ENCODE data around the gene ITM2C. TPM values are rescaled to one million over a fixed set of nuclear protein-coding genes. Genes with fewer than 3 reads are reported as not detected.

ITM2C gene
- polyA plus RNA-seq, 1 donor, result 836 TPM

GRCh38 chr2:230871361-230872150, 6.8 kb downstream of the ITM2C start:
- DNase-seq, result no peak

- no peak for DNase-seq
Measured at GRCh38 chr2:230872151-230872967, 7.6 kb downstream of the ITM2C start.

GRCh38 chr2:230872968-230873660, 8.4 kb downstream of the ITM2C start:
- DNase-seq, result no peak

- DNase-seq, result no peak
Measured at GRCh38 chr2:230873661-230874401, 9.1 kb downstream of the ITM2C start.

- no peak for DNase-seq
Measured at GRCh38 chr2:230874456-230874855, 9.7 kb downstream of the ITM2C start.

- DNase-seq, result no peak
Measured at GRCh38 chr2:230874876-230875275, 10.1 kb downstream of the ITM2C start.

- DNase-seq, result no peak
Measured at GRCh38 chr2:230875347-230876315, 10.9 kb downstream of the ITM2C start.

- no peak for DNase-seq
Measured at GRCh38 chr2:230877116-230877758, 12.5 kb downstream of the ITM2C start.

- no peak for DNase-seq
Measured at GRCh38 chr2:230877759-230878598, 13.2 kb downstream of the ITM2C start.

- no peak for DNase-seq
Measured at GRCh38 chr2:230878599-230879188, 14.0 kb downstream of the ITM2C start.

- DNase-seq, result no peak
Measured at GRCh38 chr2:230879271-230879882, 14.6 kb downstream of the ITM2C start.

GRCh38 chr2:230879891-230880290, 15.1 kb downstream of the ITM2C start:
- no peak for DNase-seq

GRCh38 chr2:230881840-230882239, 17.1 kb downstream of the ITM2C start:
- no peak for DNase-seq

GRCh38 chr2:230885463-230886130, 20.9 kb downstream of the ITM2C start:
- DNase-seq, result no peak

GRCh38 chr2:230886206-230886605, 21.5 kb downstream of the ITM2C start:
- no peak for DNase-seq

GRCh38 chr2:230886671-230887071, 21.9 kb downstream of the ITM2C start:
- no peak for DNase-seq

GRCh38 chr2:230887342-230887741, 22.6 kb downstream of the ITM2C start:
- DNase-seq, result no peak

Data from left kidney (tissue), 2 donors.